HepG2 (cell line): ENCODE measurements around the gene JADE2. TPM values are rescaled to one million over a fixed set of nuclear protein-coding genes. Genes with fewer than 3 reads are reported as not detected.

Source experiments
- ATAC-seq: fragments of 200-7000 bp; cut with Tn5 transposase; 3 replicates; pipeline ENCODE4 v1.9.1; 2020; ENCODE audit warnings: mild to moderate bottlenecking, moderate library complexity
- BruUV-seq: library from RNA; stranded (reverse); fragments of 400-500 nt; replicated peaks from 2 replicates; lab custom pipeline; 2021; lab: Mats Ljungman, UMichigan
- CTCF ChIA-PET: fragments of 300-600 bp; formaldehyde crosslinking; extraction: SDS; loops from one replicate; lab custom pipeline; 2021; ENCODE audit warnings: low total read pairs, inconsistent platforms, low intra/inter-chr PET ratio; lab: Yijun Ruan, JAX
- POLR2A ChIA-PET: fragments of 350-600 bp; sonication (Branson Sonifier 250); formaldehyde crosslinking; loops from one replicate; lab custom pipeline; 2020; ENCODE audit warnings: antibody characterized with exemption, inconsistent platforms; lab: Yijun Ruan, JAX
- DNase-seq: peaks from one replicate; pipeline ENCODE4 v3.0.0-alpha.2; 2015; ENCODE audit warnings: low spot score
- FAIRE-seq: peaks from 3 replicates; lab custom pipeline; 2011; peaks lifted over from hg19 to GRCh38; lab: Jason Lieb, UNC
- H2AFZ ChIP-seq: one replicate; pipeline ENCODE4 v1.6.1; 2011; ENCODE audit warnings: low read length, inconsistent platforms
- H3K27ac ChIP-seq: fragments of 300-600 bp; 3 replicates; pipeline ENCODE4 v1.8.0; 2011; ENCODE audit warnings: mixed run types, mild to moderate bottlenecking, mixed read lengths, low read length, inconsistent platforms; ENCODE audit not compliant: insufficient read depth; ENCODE audit errors: extremely low read length
- H3K27me3 ChIP-seq, 2 experiments: fragments of 200-600 bp in 1 of 2; 2 replicates in 1 of 2; 3 replicates in 1 of 2; pipeline versions ENCODE4 v1.6.0 to v1.8.0; 2011; ENCODE audit warnings: low read length in 2 of 2, mild to moderate bottlenecking in 2 of 2, moderate library complexity in 2 of 2, inconsistent platforms in 1 of 2; ENCODE audit not compliant: insufficient read depth in 2 of 2, control insufficient read depth in 1 of 2
- H3K36me3 ChIP-seq, 2 experiments: fragments of 200-600 bp in 1 of 2; replicated peaks in 1 of 2; 2 replicates in 1 of 2; 3 replicates in 1 of 2; pipeline versions ENCODE4 v1.5.1 to v1.8.0; 2011; ENCODE audit warnings: low read length in 2 of 2, inconsistent platforms in 1 of 2; ENCODE audit not compliant: insufficient read depth in 2 of 2, control insufficient read depth in 1 of 2
- H3K4me1 ChIP-seq: 2 replicates; pipeline ENCODE4 v1.5.1; 2012; ENCODE audit warnings: low read length, inconsistent platforms; ENCODE audit not compliant: insufficient read depth
- H3K4me2 ChIP-seq: 2 replicates; pipeline ENCODE4 v1.6.0; 2011; ENCODE audit warnings: low read depth, low read length, inconsistent platforms
- H3K4me3 ChIP-seq, 3 experiments: fragments of 200-600 bp in 1 of 3; sonication (generic), shearing (Covaris generic) in 1 of 3; replicated peaks in 1 of 3; 2 replicates each; pipeline ENCODE4 v1.5.1; 2011 to 2016; ENCODE audit warnings: low read length in 3 of 3, inconsistent platforms in 2 of 3, low read depth in 2 of 3, mild to moderate bottlenecking in 2 of 3, control low read depth in 1 of 3, mixed read lengths in 1 of 3; ENCODE audit not compliant: insufficient read depth in 1 of 3
- H3K79me2 ChIP-seq: one replicate; pipeline ENCODE4 v1.6.1; 2011; ENCODE audit warnings: low read length, inconsistent platforms; ENCODE audit not compliant: insufficient read depth
- H3K9ac ChIP-seq: 2 replicates; pipeline ENCODE4 v1.6.0; 2011; ENCODE audit warnings: mild to moderate bottlenecking, low read depth, low read length, inconsistent platforms; ENCODE audit not compliant: insufficient read depth
- H3K9me3 ChIP-seq: 2 replicates; pipeline ENCODE4 v1.5.1; 2012; ENCODE audit warnings: mild to moderate bottlenecking, low read length
- H4K20me1 ChIP-seq: 2 replicates; pipeline ENCODE4 v1.6.0; 2011; ENCODE audit warnings: inconsistent platforms, mild to moderate bottlenecking, low read length, moderate library complexity; ENCODE audit not compliant: insufficient read depth
- ATF7-NPFF ChIP-seq: sonication (generic); formaldehyde crosslinking; IDR thresholded peaks from 2 replicates; pipeline ENCODE4 v1.8.1; 2023; ENCODE audit warnings: mild to moderate bottlenecking, low read depth, missing genetic modification reagents, moderate library complexity
- FOXP4 ChIP-seq: sonication (generic); formaldehyde crosslinking; IDR thresholded peaks from 2 replicates; pipeline ENCODE4 v1.4.0; 2020; ENCODE audit warnings: missing genetic modification reagents
- PHF20 ChIP-seq: sonication (generic); formaldehyde crosslinking; IDR thresholded peaks from 2 replicates; pipeline ENCODE4 v1.5.0; 2020; ENCODE audit warnings: mild to moderate bottlenecking, missing genetic modification reagents
- SPEN ChIP-seq: sonication (generic); formaldehyde crosslinking; IDR thresholded peaks from 2 replicates; pipeline ENCODE4 v1.5.1; 2020; ENCODE audit warnings: low read depth, mild to moderate bottlenecking, missing genetic modification reagents
- ZFP82 ChIP-seq: sonication (generic); formaldehyde crosslinking; IDR thresholded peaks from 2 replicates; pipeline ENCODE4 v1.5.1; 2020; ENCODE audit warnings: mild to moderate bottlenecking, missing genetic modification reagents, borderline replicate concordance
- ZNF503 ChIP-seq: sonication (generic); formaldehyde crosslinking; IDR thresholded peaks from 2 replicates; pipeline ENCODE4 v1.4.0; 2020; ENCODE audit warnings: missing genetic modification reagents
- ZNF672 ChIP-seq: sonication (generic); formaldehyde crosslinking; IDR thresholded peaks from 2 replicates; pipeline ENCODE4 v1.8.1; 2022; ENCODE audit warnings: missing genetic modification reagents
- WGBS: methylation state at CpG from one replicate; pipeline ENCODE4 v1.1.6; 2017; ENCODE audit warnings: low lambda C conversion rate; 5-methylcytosine and 5-hydroxymethylcytosine counted together
- in situ Hi-C: cut with HindIII; loops from 2 replicates; pipeline ENCODE4 v1.10.0; 2017; ENCODE audit warnings: low pct_unique_long_range_greater_than_20kb; ENCODE audit not compliant: extremely low pct_ligation_motif_present
- intact Hi-C: fragments of 100-400 bp; cut with micrococcal nuclease; formaldehyde crosslinking; loops from one replicate; pipeline ENCODE4 v1.10.0; 2022; ENCODE audit not compliant: unreplicated experiment
- polyA plus RNA-seq, 8 experiments: library from polyadenylated mRNA; depleted of rRNA in 3 of 8; stranded (reverse) in 7 of 8; unstranded in 1 of 8; fragments of >200 nt; fragmentation: Illumina TruSeq in 4 of 8; extraction: Trizol in 4 of 8; gene quantifications; 2 replicates each; pipeline versions ENCODE4 v1.2.1 to v1.2.3, GENCODE V29; 2011 to 2016; ENCODE audit warnings: low read depth in 4 of 8, missing spikeins in 1 of 8, mixed read lengths in 1 of 8; ENCODE audit not compliant: insufficient read depth in 1 of 8
- total RNA-seq, 5 experiments: library from RNA; depleted of rRNA; stranded (reverse); fragments of >200 nt; fragmentation: Illumina TruSeq; extraction: Trizol; gene quantifications; 2 replicates each; pipeline ENCODE4 v1.2.3, GENCODE V29; 2016; ENCODE audit warnings: low read depth in 1 of 5

JADE2 gene
- total and polyA plus RNA-seq, 2 of the 13 experiments (the other 11 are each of a cell fraction or from before 2014, with no cell fraction given): 7.5 to 15.1 TPM

DNA sequence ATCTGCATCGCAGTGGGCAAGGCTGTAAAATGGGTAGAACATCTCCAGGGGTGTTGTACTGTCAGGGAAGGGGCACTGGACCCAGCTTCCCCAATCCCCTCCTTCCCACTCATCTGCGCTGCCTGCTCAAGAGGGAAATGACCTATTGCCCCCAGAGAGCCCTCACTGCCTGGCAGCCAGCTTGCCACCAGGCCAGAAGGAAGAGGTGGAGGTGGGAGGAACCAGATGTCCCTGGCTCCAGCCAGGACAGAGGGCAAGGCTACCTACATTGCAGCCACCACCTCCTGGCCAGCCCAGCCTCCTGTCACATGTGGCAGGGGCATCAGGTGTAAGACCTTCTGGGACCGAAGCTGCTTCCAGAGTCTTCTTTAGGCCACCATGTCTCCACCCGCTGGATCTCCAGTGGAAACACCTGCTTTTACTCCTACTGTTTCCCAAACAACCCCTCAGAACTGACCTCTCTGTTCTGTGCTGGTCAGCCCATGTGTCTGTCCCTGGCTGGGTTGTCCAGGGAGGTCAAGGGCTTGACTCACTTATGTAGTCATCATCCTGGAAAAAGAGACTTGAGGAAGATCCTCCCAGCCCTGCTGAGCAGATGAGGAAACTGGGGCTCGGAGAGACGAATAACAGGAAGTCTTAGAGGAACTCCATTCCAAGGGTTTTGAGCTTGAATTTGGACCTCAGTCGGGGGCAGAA lies 42.3 kb downstream of the JADE2 start:
- H3K36me3 ChIP-seq: peaks cover 31 to 78% of the 10 kb centered on the region in 2 experiments; a peak in 4 of 5 replicates
- no peaks in the 10 kb centered on the region for H3K9me3 ChIP-seq
- H3K4me1 ChIP-seq: no peaks in the 10 kb centered on the region
- in situ Hi-C loops: no loop called here
- TF ChIP-seq SPEN (CRISPR knock-in tag): no peak
- no peak for TF ChIP-seq FOXP4 (CRISPR knock-in tag)
- TF ChIP-seq ATF7-NPFF: no peak
- TF ChIP-seq ZFP82 (CRISPR knock-in tag): no peak
- no peak for TF ChIP-seq ZNF503 (CRISPR knock-in tag)
- no peak for TF ChIP-seq ZNF672 (CRISPR knock-in tag)
- TF ChIP-seq PHF20: no peak
- 90% methylated on average over 7 of the region's 7 CpGs for WGBS
- FAIRE-seq: no peak
- intact Hi-C loops: no loop called here
- ATAC-seq: no peak
- BruUV-seq: no TSS peak
- ChIA-PET POLR2A (no interaction called here), CTCF (no interaction called here)
- H4K20me1 ChIP-seq: no peaks in the 10 kb centered on the region
- no peak overlapping the region for H3K4me3 ChIP-seq
- H3K79me2 ChIP-seq: no peaks in the 10 kb centered on the region
- no peak overlapping the region for H3K4me2 ChIP-seq
- no peak for DNase-seq
- no peak overlapping the region for H3K27ac ChIP-seq
- no peak overlapping the region for H3K9ac ChIP-seq
- H2AFZ ChIP-seq: no peak overlapping the region
- H3K27me3 ChIP-seq: no peaks in the 10 kb centered on the region
